ENCODE data around the gene HLTF. TPM values are rescaled to one million over a fixed set of nuclear protein-coding genes. Genes with fewer than 3 reads are reported as not detected.

Gene HLTF
- total and polyA plus RNA-seq, 2 of the 13 experiments (the other 11 are each of a cell fraction or from before 2014, with no cell fraction given): 12.0 to 22.9 TPM

GRCh38 chr3:149129326-149130205 lies 43.2 kb upstream of the HLTF start, which contains the start of gene HPS3 (continued):
- no peak for TF ChIP-seq ZBTB20 (CRISPR knock-in tag; IDR thresholded peaks at IDR 0.05; ENCODE audit: borderline replicate concordance, low read depth)
- peak; percentile 19 for TF ChIP-seq E2F2 (CRISPR knock-in tag; IDR thresholded peaks at IDR 0.05; ENCODE audit: borderline replicate concordance)
- TF ChIP-seq, protein P1, sequence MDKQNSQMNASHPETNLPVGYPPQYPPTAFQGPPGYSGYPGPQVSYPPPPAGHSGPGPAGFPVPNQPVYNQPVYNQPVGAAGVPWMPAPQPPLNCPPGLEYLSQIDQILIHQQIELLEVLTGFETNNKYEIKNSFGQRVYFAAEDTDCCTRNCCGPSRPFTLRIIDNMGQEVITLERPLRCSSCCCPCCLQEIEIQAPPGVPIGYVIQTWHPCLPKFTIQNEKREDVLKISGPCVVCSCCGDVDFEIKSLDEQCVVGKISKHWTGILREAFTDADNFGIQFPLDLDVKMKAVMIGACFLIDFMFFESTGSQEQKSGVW (CRISPR knock-in tag; IDR thresholded peaks at IDR 0.05; ENCODE audit: borderline replicate concordance): no peak
- no peak; the same call in none of the 2 replicates for TF ChIP-seq GATA4 (IDR thresholded peaks at IDR 0.05; ENCODE audit: borderline replicate concordance, low read depth)
- TF ChIP-seq HNRNPLL (IDR thresholded peaks at IDR 0.05; ENCODE audit: low read depth, low read length, poor library complexity, severe bottlenecking): peak; percentile 75
- TF ChIP-seq, protein P2, sequence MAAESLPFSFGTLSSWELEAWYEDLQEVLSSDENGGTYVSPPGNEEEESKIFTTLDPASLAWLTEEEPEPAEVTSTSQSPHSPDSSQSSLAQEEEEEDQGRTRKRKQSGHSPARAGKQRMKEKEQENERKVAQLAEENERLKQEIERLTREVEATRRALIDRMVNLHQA (CRISPR knock-in tag; IDR thresholded peaks at IDR 0.05): no peak
- no peak for TF ChIP-seq SRF (IDR thresholded peaks at IDR 0.05; ENCODE audit: low read depth, low read length)
- TF ChIP-seq ZNF143 (CRISPR knock-in tag; IDR thresholded peaks at IDR 0.05): no peak
- TF ChIP-seq TAF1 (CRISPR knock-in tag; IDR thresholded peaks at IDR 0.05): peak; percentile 87
- TF ChIP-seq AKNA (CRISPR knock-in tag; IDR thresholded peaks at IDR 0.05; ENCODE audit: borderline replicate concordance): peak; percentile 51; the same call in 1 of the 2 replicates
- TF ChIP-seq ZNF24 (IDR thresholded peaks at IDR 0.05): no peak
- peak; percentile 78 for TF ChIP-seq ATF1 (CRISPR knock-in tag; IDR thresholded peaks at IDR 0.05)
- peak; percentile 97 for TF ChIP-seq DR1 (CRISPR knock-in tag; IDR thresholded peaks at IDR 0.05)
- no peak for TF ChIP-seq ZNF83 (CRISPR knock-in tag; IDR thresholded peaks at IDR 0.05; ENCODE audit: borderline replicate concordance)
- TF ChIP-seq U2AF1 (optimal IDR thresholded peaks at IDR 0.05; ENCODE audit: low read depth, low read length): no peak
- peak; percentile 42; the same call in 1 of the 2 replicates for TF ChIP-seq ETV5 (CRISPR knock-in tag; IDR thresholded peaks at IDR 0.05; ENCODE audit: borderline replicate concordance)
- TF ChIP-seq PPARG (CRISPR knock-in tag; conservative IDR thresholded peaks at IDR 0.05): no peak; the same call in 1 of the 2 replicates
- TF ChIP-seq PAF1 (CRISPR knock-in tag; IDR thresholded peaks at IDR 0.05): no peak
- peak; percentile 74 for TF ChIP-seq ZNF235 (CRISPR knock-in tag; IDR thresholded peaks at IDR 0.05; ENCODE audit: borderline replicate concordance)
- TF ChIP-seq REPIN1 (CRISPR knock-in tag; IDR thresholded peaks at IDR 0.05; ENCODE audit: borderline replicate concordance, low read depth): peak; percentile 81
- TF ChIP-seq FOXC1 (CRISPR knock-in tag; IDR thresholded peaks at IDR 0.05; ENCODE audit: borderline replicate concordance): peak; percentile 63; the same call in 1 of the 2 replicates
